NCI-H2196 (cell line): ENCODE data around the gene ZNF273.
A peak's percentile ranks its signal among the peaks of the same experiment; 100 is the strongest.
"Not testable (repeated sequence)": the region's sequence is repeated elsewhere in the genome, so short reads cannot be mapped to it uniquely, and the experiment has no call there.

Experiments used
- DNase-seq: peaks from one replicate; lab custom pipeline; 2025; ENCODE audit not compliant: unreplicated experiment; lab: John Stamatoyannopoulos, UW

Gene ZNF273

DNA sequence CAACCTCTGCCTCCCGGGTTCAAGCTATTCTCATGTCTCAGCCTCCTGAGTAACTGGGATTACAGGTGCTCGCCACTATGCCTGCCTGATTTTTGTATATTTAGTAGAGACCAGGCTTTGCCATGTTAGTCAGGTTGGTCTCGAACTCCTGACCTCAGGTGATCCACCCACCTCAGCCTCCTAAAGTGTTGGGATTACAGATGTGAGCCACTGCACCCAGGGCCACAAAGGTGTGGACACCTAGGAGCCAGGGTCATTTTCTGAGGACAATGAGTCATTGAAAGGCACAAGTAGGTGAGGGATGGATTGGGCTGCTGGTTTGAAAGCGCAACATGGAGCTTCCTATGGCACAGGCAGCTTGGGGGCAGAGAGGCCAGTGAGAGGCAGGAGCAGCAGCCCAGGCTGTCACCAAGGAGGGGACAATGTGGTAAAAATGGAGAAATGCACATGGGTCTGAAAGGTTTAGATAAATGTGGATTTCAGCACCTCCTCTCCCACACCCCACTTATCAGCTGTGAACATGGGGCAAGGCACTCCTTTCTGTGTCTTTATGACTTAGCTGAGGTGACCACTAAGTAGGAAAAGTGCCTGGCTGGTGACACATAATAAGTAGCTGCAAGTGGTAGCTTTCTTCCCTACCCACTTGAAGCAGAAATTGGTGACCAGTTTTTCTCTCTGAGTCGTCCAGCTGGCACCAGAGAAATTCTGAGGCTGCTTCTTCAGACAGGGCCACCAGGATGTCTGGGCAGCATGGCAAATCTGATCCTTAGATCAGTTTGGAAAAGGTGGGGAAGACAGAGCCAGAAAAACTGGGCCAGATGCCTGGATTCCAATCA, 41.8 kb downstream of the ZNF273 start:
- not testable (repeated sequence) for DNase-seq

DNA sequence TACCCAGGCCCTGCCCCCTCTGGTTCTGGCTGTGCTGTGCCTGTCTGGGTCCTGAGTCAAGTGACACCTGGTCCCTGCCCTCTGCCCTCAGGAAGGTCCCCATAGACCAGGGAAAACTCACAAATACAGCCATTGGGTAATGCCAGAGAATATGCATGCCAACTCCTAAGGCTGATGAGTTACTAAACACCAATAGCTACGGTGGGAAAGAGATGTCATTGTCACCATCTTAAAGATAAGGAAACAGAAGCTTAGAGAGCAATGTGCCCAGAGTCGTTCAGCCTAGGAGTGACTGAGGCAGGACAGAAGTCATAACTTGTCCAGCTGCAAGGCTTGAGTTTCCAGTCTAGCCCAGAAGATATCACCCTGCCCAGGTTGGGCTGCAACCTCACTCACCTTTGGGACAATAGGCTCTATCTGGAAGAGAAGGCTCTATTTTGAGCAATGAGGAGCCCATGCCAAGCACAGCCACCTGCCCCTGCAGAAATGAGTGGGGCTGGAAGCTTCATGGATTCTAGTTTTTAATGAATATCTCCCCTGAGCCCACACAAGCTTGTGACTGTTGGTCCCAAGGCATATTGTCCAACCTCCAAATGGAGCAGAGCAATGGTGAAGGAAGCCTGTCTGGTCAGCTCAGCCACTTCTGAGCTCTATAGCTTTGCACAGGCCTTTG, 42.6 kb downstream of the ZNF273 start:
- DNase-seq, result no peak

- DNase-seq, result no peak
Measured at GRCh38 chr7:64946772-64947171, 43.7 kb downstream of the ZNF273 start.

GRCh38 chr7:64947252-64948000, 44.4 kb downstream of the ZNF273 start:
- no peak for DNase-seq

GRCh38 chr7:64948774-64949173, 45.7 kb downstream of the ZNF273 start:
- not testable (repeated sequence) for DNase-seq

DNA sequence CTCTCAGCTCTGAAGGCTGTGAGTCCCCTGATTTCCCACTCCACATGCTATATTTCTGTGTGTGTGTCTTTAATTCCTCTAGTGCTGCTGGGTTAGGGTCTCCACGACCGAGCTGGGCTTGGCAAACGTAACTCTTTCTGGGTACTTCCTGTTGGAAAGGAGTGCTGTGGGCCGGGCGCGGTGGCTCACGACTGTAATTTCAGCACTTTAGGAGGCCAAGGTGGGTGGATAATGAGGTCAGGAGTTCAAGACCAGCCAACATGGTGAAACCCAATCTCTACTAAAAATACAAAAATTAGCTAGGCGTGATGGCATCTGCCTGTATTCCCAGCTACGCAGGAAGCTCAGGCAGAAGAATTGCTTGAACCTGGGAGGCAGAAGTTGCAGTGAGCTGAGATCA, 47.6 kb downstream of the ZNF273 start:
- not testable (repeated sequence) for DNase-seq

DNA sequence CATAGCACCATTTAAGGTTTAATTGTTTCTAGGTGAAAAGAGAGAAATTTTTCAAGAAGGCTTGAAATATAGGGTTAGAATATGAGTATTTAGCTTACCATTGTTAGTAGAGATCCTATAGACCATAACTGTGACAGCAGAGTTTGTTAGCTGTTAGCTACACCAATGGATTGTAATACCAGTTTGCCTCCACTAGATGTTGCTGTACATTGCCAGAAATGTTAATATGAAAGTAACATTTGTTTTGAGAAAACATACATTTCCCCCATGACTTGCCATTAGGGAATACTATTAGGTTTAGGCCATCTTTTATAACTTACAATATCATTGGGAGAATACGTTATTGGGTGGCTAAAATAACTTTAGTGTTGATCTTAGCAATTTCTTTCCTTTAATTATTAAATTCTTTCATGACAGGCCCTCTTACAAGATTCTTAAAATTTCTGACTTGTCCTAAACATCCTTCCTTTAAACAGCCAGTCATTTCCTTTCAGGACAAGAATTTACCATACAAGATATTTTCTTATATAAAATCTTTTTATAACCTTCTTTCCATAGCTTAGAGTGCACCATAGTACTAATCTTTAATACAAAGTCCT, 48.3 kb downstream of the ZNF273 start:
- DNase-seq, result peak; percentile 57

GRCh38 chr7:64959072-64959747, 56.1 kb downstream of the ZNF273 start:
- DNase-seq, result peak; percentile 21

DNA sequence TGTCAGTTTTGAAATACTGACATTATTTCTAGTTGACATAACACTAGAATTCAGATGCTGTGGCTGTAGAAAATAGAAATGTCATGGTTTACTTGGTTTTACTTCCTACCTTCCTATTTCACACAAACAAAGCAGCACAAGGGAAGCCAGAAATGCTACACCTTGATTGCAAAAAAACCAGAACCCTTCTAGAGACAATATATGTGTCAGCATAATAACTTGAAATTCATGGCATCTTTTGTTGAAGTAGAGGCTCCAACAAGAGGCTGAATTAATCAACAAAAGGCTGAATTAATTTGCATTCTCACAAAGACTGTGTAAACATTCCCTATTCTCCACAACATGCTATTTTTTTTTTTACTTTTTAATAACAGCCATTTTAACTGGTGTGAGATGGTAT, 62.5 kb downstream of the ZNF273 start:
- DNase-seq, result no peak

DNA sequence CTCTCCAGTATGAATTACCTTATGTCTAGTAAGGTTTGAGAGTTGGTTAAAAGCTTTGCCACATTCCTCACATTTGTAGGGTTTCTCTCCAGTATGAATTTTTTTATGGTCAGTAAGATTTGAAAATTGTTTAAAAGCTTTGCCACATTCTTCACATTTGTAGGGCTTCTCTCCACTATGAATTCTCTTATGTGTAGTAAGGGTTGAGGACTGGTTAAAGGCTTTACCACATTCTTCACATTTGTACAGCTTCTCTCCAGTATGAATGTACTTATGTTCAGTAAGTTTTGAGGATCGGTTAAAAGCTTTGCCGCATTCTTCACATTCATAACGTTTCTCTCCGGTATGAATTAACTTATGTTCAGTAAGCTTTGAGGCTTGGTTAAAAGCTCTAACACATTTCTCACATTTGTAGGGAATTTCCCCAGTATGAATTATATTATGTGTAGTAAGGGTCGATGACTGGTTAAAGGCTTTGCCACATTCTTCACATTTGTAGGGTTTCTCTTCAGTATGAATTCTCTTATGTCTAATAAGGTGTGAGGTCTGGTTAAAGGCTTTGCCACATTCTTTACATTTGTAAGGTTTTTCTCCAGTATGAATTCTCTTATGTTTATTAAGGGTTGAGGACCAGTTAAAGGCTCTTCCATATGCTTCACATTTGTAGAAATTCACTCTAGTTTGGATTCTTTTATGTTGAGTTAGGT, 75.6 kb downstream of the ZNF273 start:
- no peak for DNase-seq
